ENCODE results near the gene CXCR4.

DNA sequence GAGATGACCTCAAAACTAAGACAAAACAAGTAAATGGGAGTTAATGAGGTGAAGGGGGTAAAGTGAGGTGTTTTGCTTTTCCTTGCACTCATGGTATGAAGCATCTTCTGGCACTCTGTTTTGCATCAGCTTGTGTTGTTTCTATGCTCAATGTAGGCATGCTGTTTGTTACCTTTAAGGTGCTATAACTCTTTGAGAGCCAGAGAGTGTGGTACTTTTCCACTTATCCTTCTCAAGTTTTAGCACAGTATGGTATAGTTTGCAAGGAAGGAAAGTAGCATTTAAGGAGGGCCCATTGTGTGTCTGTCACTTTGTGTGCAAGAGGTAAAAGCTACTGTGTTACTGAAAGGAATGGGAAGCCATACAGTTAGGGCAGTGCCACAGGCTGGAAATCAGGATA is 17.5 kb upstream of the CXCR4 start:
- TF ChIP-seq, protein P1, sequence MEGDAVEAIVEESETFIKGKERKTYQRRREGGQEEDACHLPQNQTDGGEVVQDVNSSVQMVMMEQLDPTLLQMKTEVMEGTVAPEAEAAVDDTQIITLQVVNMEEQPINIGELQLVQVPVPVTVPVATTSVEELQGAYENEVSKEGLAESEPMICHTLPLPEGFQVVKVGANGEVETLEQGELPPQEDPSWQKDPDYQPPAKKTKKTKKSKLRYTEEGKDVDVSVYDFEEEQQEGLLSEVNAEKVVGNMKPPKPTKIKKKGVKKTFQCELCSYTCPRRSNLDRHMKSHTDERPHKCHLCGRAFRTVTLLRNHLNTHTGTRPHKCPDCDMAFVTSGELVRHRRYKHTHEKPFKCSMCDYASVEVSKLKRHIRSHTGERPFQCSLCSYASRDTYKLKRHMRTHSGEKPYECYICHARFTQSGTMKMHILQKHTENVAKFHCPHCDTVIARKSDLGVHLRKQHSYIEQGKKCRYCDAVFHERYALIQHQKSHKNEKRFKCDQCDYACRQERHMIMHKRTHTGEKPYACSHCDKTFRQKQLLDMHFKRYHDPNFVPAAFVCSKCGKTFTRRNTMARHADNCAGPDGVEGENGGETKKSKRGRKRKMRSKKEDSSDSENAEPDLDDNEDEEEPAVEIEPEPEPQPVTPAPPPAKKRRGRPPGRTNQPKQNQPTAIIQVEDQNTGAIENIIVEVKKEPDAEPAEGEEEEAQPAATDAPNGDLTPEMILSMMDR (conservative IDR thresholded peaks at IDR 0.05; ENCODE audit: low read depth, low read length) = no peak
- no peak for TF ChIP-seq EZH2 (IDR thresholded peaks at IDR 0.05; ENCODE audit: borderline replicate concordance, low read depth, low read length, poor library complexity, severe bottlenecking)

Measured in A673 (cell line).